DND-41 (cell line): Measurements from ENCODE around the gene SLC6A7.

Experiments
- ATAC-seq: fragments of 200-7000 bp; cut with Tn5 transposase; 3 replicates; pipeline ENCODE4 v1.9.1; 2021; ENCODE audit warnings: low read depth; ENCODE audit not compliant: insufficient read depth
- DNase-seq: peaks from one replicate; pipeline ENCODE4 v3.0.0-alpha.2; 2020
- H2AFZ ChIP-seq: 2 replicates; pipeline ENCODE4 v1.6.0; 2012; ENCODE audit warnings: low read depth, low read length
- H3K27ac ChIP-seq: 2 replicates; pipeline ENCODE4 v1.5.1; 2012; ENCODE audit warnings: low read length, inconsistent platforms
- H3K27me3 ChIP-seq: fragments of 200-600 bp; sonication (generic); 2 replicates; pipeline ENCODE4 v1.6.0; 2012; ENCODE audit warnings: low read length, mild to moderate bottlenecking, inconsistent platforms; ENCODE audit not compliant: insufficient read depth, poor library complexity
- H3K36me3 ChIP-seq: 2 replicates; pipeline ENCODE4 v1.5.1; 2012; ENCODE audit warnings: low read length, inconsistent platforms; ENCODE audit not compliant: insufficient read depth
- H3K4me1 ChIP-seq: 2 replicates; pipeline ENCODE4 v1.5.1; 2012; ENCODE audit warnings: mild to moderate bottlenecking, low read length; ENCODE audit not compliant: insufficient read depth
- H3K4me2 ChIP-seq: 2 replicates; pipeline ENCODE4 v1.6.0; 2012; ENCODE audit warnings: mild to moderate bottlenecking, moderate library complexity, low read length, inconsistent platforms; ENCODE audit not compliant: insufficient read depth
- H3K4me3 ChIP-seq, 2 experiments: fragments of 200-600 bp in 1 of 2; shearing (Covaris generic) in 1 of 2; 2 replicates each; pipeline ENCODE4 v1.5.1; 2012 to 2016; ENCODE audit warnings: inconsistent platforms in 2 of 2, low read length in 2 of 2, mild to moderate bottlenecking in 2 of 2, low read depth in 1 of 2, moderate library complexity in 1 of 2
- H3K79me2 ChIP-seq: 2 replicates; pipeline ENCODE4 v1.6.0; 2012; ENCODE audit warnings: low read length, inconsistent platforms; ENCODE audit not compliant: insufficient read depth
- H3K9ac ChIP-seq: 2 replicates; pipeline ENCODE4 v1.6.0; 2012; ENCODE audit warnings: low read depth, mild to moderate bottlenecking, inconsistent platforms, low read length, moderate library complexity
- H3K9me3 ChIP-seq: 2 replicates; pipeline ENCODE4 v1.5.1; 2012; ENCODE audit warnings: low read length, moderate library complexity, mild to moderate bottlenecking, inconsistent platforms; ENCODE audit not compliant: insufficient read depth, severe bottlenecking
- H4K20me1 ChIP-seq: 2 replicates; pipeline ENCODE4 v1.6.0; 2012; ENCODE audit warnings: low read length; ENCODE audit not compliant: insufficient read depth
- EZH2 ChIP-seq: IDR thresholded peaks from 3 replicates; pipeline ENCODE4 v1.6.1; 2012; ENCODE audit warnings: borderline replicate concordance, low read depth, mild to moderate bottlenecking, moderate library complexity, low read length, inconsistent platforms; ENCODE audit not compliant: severe bottlenecking
- TF ChIP-seq, protein P1 (sequence below): IDR thresholded peaks from 2 replicates; pipeline ENCODE4 v1.5.1; 2012; ENCODE audit warnings: borderline replicate concordance, low read length, moderate library complexity, mild to moderate bottlenecking; ENCODE audit not compliant: poor library complexity, severe bottlenecking; ENCODE audit errors: extremely low read depth

Gene SLC6A7

GRCh38 chr5:150258130-150258529 is 68.3 kb downstream of the SLC6A7 start:
- no peaks in the 10 kb centered on the region for H3K36me3 ChIP-seq
- DNase-seq (no peak), ATAC-seq (peak; percentile 58; the same call in 2 of the 3 replicates)
- H3K27ac ChIP-seq = no peak overlapping the region
- peaks cover 7% of the 10 kb centered on the region for H3K27me3 ChIP-seq
- H3K79me2 ChIP-seq = no peaks in the 10 kb centered on the region
- H3K4me3 ChIP-seq = no peak overlapping the region
- no peaks in the 10 kb centered on the region for H3K4me1 ChIP-seq
- no peak overlapping the region for H3K9ac ChIP-seq
- no peaks in the 10 kb centered on the region for H3K9me3 ChIP-seq
- TF ChIP-seq EZH2 = no peak
- TF ChIP-seq, protein P1, sequence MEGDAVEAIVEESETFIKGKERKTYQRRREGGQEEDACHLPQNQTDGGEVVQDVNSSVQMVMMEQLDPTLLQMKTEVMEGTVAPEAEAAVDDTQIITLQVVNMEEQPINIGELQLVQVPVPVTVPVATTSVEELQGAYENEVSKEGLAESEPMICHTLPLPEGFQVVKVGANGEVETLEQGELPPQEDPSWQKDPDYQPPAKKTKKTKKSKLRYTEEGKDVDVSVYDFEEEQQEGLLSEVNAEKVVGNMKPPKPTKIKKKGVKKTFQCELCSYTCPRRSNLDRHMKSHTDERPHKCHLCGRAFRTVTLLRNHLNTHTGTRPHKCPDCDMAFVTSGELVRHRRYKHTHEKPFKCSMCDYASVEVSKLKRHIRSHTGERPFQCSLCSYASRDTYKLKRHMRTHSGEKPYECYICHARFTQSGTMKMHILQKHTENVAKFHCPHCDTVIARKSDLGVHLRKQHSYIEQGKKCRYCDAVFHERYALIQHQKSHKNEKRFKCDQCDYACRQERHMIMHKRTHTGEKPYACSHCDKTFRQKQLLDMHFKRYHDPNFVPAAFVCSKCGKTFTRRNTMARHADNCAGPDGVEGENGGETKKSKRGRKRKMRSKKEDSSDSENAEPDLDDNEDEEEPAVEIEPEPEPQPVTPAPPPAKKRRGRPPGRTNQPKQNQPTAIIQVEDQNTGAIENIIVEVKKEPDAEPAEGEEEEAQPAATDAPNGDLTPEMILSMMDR = no peak
- H2AFZ ChIP-seq = no peak overlapping the region
- no peak overlapping the region for H3K4me2 ChIP-seq
- H4K20me1 ChIP-seq = no peaks in the 10 kb centered on the region; the same call in 1 of the 2 replicates
